ENCODE data around the gene MED13L.
"Not testable (repeated sequence)": the region's sequence is repeated elsewhere in the genome, so short reads cannot be mapped to it uniquely, and the experiment has no call there.

MED13L gene

DNA sequence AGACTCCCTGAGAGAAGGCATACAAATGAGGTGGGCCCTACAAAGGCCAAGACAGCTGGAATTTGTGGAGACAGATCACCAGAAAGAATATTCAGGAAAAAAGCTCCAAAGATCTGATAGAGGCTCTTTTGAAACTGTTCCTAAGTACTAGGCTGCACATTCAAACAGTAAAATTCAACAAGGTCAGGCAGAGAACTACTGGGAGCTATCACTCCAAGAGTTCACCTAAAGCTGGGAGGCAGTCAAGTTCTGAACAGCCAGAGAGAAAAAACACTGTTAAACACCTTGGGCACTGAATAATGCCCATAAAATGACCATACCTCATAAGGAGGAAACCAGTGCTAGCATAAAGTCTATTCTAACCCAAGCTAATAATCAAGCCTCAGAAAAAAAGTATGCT lies 28.6 kb downstream of the MED13L start:
- in situ Hi-C loops (cut with MboI; ENCODE audit: low sequenced_read_pairs), result no loop called here

DNA sequence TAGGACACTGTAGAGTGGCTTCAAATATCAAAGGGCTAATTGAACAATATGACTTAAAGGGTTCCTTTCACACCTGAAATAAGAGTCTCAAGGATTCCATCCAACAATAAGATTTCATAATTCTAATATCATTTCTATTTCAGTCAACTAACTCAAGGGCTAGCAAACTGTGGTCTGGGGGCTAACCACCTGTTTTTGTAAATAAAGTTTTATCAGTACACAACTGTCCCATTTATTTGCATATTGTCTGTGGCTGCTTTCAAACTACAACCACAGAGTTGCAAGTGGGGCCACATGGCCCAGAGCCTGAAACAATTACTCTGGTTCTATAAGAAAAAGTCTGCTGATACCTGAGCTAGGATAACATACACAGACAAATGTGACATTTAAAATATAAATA lies 29.1 kb downstream of the MED13L start:
- in situ Hi-C loops (cut with MboI; ENCODE audit: low sequenced_read_pairs), result no loop called here

DNA sequence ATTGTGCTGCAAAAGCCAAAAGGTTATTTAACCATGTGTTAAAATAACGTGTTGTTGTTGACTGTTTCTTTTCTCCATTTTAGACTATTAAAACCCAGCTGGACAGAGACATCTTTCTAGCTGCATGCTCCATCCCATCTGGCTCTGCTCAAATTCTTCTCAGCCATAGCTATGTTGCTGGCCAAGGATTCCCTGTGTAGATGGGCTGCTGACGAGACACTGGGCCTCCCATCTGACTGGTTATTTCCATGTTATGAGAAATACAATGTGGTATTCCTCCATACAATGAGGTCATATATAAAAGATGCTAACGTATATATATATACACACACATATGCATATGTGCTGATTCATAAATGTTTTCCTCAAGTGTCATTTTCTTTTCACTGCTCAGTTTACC lies 30.1 kb downstream of the MED13L start:
- in situ Hi-C loops (cut with MboI; ENCODE audit: low sequenced_read_pairs), result no loop called here

DNA sequence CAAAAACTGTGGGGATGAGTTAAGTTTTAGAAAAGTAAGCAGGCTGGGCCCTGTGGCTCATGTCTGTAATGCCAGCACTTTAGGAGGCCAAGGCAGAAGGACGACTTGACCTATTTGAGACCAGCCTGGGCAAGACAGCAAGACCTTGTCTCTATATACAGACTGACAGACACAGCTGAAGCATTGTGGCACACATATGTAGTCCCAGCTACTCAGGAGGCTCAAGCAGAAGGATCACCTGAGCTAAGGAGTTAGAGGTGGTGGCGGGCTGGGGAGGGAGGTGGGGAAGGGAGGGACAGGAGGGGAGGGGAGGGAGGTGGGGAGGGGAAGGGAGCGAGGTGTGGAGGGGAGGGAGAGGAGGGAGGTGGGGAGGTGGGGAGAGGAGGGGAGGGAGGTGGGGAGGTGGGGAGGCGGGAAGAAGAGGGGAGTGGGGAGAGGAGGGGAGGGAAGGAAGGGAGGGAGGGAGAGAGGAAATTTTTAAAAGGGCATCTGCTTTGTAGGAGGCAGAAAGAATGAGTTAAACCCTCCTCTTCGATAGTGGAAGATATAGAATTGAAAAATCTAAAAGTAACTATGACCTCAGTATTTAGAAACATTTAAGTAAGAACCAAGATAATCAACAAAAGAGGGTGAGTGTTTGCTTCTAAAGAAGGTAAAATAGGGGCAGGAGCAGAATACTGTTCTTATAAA lies 30.9 kb downstream of the MED13L start:
- in situ Hi-C loops (cut with MboI; ENCODE audit: low sequenced_read_pairs), result no loop called here

DNA sequence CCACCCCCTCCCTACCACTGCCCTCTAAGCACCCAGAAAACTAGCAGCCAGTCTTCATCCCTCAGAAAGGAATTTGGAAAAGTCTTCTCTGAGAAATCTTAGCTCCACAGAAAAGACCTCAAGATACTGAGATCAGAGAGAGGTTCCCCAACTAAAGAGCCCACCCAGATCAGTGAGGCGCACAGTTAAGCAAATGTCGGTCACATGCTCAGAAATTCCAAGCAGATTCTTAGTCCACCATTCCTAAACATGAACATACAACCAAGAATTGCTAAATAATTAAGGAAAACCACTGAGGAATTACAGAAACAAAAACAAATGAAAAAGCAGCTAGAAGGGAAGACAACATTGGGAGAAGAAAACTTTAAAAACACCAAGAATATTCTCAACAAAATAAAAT lies 32.3 kb downstream of the MED13L start:
- in situ Hi-C loops (cut with MboI; ENCODE audit: low sequenced_read_pairs), result no loop called here

DNA sequence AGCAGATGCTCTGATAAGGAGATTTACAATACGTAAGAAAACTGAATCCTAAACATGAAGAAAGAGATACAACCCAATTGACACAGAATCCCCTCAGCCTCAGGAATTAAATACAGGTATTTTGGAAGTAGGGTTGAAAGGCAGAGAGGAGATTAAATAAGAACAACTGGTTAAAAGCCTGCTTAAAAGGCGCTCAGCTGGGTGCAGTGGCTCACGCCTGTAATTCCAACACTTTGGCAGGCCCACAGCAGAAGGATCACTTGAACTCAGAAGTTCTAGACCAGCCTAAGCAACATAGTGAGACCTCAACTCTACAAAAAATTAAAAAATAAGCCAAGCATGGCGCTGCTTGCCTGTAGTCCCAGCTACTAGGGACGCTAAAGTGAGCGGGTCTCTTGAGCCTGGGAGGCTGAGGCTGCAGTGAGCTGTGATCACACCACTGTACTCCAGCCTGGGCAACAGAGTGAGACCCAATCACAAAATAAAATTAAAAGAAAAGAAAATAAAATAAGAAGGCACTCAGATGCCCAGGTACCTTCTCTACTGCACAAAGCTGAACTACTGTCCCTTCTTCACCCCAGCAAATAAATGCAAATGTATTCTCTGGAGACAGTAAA lies 32.9 kb downstream of the MED13L start:
- in situ Hi-C loops (cut with MboI; ENCODE audit: low sequenced_read_pairs), result no loop called here

DNA sequence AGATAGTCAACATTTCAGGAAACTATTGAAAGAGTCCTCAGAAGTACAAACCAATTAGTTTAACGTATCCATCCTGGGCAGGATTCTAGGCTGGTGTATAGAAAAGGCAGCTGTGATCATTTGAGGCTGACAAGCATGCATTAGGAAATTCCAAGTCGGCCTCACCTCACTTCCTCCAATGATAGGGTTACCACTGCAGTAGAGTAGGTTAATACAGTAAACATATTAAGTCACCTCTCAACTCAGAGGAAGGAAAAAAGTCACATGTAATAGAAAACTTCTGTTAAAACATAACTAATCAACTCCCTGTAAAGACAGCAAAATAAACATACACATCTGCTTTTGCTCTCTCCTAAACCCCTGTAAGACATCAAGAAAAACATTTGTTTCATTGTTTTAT lies 33.5 kb downstream of the MED13L start:
- in situ Hi-C loops (cut with MboI; ENCODE audit: low sequenced_read_pairs), result no loop called here

DNA sequence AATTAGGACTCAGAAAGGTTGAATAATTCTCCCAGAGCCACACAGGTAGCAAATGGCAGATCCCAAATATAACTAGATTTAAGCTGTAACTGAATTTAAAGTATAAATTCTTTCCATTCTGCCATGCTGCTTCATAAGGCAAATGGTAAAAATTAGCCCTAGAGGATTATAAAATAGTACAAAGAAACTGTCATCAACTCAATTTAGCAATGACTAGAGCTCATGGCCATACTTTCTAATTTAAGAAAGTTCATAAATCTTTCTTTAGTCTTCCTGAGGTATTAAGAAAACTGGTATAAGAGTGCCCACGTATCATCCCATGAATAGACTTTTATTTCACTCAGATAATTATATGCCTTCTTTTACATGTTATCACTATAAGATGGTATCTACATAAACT lies 34.8 kb downstream of the MED13L start:
- in situ Hi-C loops (cut with MboI; ENCODE audit: low sequenced_read_pairs), result no loop called here

DNA sequence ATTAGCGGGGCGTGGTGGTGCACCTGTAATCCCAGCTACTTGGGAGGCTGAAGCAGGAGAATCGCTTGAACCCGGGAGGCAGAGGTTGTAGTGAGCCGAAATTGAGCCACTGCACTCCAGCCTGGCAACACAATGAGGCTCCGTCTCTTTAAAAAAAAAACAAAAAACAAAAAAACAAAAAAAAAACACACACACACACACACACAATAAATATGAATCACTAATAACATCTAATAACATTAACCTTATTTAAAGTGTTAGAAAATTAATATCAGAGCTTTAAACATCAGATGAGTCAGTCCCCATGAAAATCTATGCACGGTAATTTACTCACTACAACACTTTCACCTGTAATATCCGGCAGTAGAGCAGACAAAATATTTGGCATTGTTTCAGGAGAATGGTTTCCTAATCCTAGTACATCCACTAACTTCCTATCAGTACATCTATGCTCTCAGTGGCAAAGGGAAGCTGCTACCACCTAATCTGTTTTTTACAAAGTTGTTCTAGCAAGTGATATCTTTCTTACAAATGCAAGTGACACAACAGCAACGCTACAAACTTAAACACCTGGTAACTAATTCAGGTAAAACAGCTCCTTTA lies 36.2 kb downstream of the MED13L start:
- in situ Hi-C loops (cut with MboI; ENCODE audit: low sequenced_read_pairs), result no loop called here

DNA sequence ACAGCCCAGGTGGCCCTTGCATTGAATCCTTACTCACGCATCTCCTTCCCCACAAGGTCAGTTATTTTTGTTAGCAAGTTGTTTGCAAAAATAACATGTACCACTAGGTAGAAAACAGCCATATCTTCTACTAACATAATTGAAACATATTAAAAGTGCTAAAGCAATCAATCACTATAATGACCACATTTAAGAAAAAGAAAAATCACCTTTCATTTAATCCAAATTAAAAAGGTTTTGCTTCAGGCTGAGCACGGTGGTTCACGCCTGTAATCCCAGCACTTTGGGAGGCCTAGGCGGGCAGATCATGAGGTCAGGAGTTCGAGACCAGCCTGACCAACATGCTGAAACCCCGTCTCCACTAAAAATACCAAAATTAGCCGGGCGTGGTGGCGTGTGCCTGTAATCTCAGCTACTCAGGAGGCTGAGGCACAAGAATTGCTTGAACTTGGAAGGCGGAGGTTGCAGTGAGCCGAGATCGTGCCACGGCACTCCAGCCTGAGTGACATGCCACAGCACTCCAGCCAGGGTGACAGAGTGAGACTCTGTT lies 38.8 kb downstream of the MED13L start:
- in situ Hi-C loops (cut with MboI; ENCODE audit: low sequenced_read_pairs), result not testable (repeated sequence)

DNA sequence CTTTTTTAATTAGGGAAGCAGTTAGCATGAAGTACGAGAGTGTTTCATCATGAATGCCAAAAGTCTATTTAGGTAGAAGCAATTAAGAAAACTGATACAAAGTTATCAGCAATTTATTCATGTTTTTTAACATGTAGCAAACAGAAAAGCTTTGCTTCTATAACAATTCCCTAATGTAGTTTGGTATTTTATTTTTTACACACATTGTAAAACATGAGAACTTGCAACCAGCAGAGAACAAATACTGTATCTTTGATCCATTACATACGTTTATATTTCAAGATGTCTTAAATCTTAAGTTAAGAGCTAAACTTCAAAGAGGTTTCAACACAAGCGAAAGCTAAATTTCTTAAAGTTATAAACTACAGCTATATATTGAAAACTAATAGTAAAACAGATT lies 39.3 kb downstream of the MED13L start:
- in situ Hi-C loops (cut with MboI; ENCODE audit: low sequenced_read_pairs), result no loop called here

DNA sequence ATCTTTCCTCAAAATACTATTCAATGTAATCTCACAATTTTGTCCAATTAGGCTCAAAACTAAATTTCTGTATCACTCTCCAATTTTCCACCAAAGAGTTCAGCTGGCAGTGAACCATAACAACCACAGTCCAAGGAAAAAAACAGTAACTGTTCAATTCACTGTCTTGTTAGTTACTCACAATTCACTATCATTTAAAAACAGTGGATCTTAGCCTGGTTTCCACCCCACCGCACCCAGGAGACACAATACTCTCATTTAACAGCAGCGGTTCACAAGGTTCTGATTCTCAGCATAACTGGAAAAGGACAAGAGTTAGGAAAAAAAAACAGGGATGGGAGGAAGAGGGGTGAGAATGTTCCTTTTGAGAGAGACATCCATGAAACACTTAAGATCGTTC lies 40.5 kb downstream of the MED13L start:
- in situ Hi-C loops (cut with MboI; ENCODE audit: low sequenced_read_pairs), result no loop called here

DNA sequence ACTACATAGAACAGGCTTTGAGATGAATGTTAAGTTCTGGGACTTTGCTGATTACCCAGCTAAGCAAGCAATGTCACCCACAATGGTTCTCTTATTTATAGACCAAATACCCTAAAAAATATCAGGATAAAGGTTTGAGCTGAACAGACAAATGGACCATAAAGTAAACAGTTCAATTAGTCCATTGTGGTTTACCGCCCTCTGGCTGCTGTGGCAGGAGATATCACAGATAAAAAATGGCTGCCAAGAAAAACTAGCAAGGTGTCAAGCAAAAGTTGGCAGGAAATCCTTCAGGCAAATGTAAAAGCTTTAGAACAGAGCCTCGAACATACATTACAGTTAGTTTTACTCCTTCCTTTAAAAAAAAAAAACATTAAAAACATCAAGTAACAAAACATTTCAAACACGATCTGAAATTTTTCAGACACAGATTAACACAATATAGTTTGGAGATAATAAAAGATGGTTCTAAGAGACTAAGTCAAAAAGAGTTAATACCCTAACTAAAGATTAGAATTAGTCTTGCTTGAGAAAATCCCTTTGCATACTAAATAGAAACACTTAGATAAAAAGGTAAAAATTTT lies 41.3 kb downstream of the MED13L start:
- in situ Hi-C loops (cut with MboI; ENCODE audit: low sequenced_read_pairs), result no loop called here

DNA sequence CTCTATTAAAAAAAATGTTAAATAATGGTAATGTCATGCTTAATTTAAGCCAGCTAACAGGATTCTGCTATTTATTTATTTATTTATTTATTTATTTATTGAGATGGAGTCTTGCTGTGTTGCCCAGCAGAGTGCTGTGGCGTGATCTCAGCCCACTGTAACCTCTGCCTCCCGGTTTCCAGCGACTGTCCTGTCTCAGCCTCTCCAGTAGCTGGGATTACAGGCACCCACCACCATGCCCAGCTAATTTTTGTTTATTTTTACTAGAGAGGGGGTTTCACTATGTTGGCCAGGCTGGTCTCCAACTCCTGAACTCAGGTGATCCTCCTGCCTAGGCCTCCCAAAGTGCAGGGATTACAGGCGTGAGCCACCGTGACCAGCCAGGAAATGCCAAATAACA lies 43.3 kb downstream of the MED13L start:
- in situ Hi-C loops (cut with MboI; ENCODE audit: low sequenced_read_pairs), result not testable (repeated sequence)

DNA sequence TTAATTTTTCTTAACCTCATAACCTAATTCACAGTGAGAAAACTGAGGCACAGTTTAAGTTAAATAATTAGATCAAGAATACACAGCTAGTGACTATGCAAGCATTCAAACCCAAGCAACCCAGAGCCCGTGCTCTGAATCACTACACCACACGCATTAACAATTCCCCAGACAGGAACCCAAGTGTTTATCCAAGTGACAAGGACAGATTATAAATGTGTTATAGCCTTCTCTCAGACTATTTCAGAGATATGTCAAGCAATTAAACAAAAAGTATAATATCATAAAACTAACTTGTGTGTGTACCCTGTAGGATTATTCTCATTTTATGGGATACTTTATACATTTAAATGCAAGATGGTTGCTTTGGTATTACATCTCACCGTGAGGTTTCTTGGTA lies 43.8 kb downstream of the MED13L start:
- in situ Hi-C loops (cut with MboI; ENCODE audit: low sequenced_read_pairs), result no loop called here

DNA sequence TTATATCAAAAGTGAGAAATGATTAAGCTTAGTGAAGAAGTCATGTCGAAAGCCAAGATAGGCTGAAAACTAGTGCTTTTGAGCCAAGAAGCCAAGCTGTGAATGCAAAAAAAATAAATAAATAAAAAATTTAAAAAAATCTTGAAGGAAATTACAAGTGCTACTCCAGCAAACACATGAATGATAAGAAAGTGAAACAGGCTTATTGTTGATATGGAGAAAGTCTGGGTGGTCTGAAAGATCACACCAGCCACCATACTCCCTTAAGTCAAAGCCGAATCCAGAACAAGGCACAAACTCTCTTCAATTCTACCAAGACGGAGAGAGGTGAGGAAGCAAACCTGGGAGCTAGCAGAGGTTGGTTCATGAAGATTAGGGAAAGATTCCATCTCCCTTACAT lies 49.7 kb downstream of the MED13L start:
- in situ Hi-C loops (cut with MboI; ENCODE audit: low sequenced_read_pairs), result no loop called here

DNA sequence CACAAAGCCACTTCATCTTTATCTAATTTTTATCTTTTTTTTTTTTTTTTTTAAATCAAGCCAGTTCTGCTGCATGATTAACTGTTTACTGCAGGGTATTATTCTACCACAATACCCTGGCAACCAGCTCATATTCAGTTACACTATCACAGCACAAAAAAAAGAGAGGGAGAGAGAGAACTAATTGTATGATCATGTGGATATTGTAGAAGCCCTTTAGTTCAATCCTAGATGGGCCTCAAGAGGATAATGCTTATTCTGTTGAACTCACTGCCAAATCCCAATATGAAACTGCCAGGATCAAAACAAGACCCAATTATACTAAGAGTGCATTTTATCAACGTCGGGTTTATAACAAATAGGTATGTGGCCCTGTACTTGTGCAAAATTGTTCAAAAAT lies 51.5 kb downstream of the MED13L start:
- in situ Hi-C loops (cut with MboI; ENCODE audit: low sequenced_read_pairs), result no loop called here

DNA sequence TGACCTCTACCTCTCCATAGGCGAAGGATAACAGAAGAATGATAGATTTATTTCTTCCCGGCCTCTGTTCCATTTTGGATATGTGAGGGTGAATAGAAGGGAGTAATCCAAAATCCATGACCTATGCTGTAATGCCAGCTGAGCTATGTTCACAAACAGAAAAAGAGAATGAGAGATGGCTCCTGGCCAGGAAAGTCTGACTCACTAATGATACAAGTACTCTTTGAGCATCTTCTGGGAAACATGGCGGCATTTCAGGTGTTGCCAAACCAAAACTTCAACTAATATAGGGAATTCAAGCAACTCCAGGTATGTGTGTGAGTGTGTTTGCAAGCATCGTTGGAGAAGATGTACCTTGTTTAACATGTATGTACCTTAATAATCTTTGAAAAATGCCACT lies 55.1 kb downstream of the MED13L start:
- in situ Hi-C loops (cut with MboI; ENCODE audit: low sequenced_read_pairs), result no loop called here

DNA sequence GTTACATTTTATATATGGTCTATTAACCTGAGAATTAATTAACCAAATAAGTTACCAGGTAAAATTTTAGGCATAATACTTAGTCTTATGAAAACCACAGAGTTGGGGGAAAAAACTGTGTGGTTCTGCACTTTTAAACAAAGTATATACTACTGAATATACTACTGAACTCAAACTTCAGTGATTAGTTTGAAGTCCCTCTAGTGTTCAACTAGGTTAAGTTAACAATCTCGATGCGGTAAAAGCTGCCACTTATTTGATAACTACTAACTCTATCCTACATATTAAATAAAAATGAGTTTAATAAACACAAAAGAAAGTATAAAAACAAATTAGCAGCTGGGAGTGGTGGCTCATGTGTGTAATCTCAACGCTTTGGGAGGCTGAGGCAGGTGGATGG lies 56.7 kb downstream of the MED13L start:
- in situ Hi-C loops (cut with MboI; ENCODE audit: low sequenced_read_pairs), result no loop called here

DNA sequence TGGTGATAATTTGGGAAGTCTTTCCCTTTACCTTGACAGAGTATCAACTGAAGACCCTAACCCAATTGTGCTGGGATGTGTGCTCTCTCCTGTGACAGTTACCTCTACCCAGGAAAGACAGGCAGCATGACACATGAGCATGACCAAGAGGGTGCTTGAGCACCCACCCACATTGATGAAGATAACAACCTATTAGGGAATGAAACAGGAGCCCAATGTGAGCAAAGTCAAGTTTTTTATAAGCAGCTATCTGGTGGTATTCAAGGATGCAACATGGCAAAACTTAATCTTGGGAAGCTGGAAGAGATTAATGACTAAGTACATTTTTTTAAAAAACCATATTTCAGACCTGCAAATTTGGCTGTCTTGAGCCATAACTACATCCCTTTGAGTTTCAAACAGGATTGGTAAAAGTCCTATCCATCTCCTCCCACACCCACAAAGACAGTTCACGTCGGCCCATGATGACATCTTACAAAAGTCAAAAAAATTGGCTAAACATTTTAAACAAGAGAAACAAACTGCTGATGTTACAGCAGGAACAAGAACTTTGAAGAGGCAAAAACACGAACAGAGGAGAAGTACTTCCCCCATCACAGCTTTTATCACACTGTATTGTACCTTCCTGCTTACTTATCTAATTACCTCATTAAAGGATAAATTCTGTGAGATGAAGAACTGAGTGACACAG lies 60.3 kb downstream of the MED13L start:
- in situ Hi-C loops (cut with MboI; ENCODE audit: low sequenced_read_pairs), result no loop called here

DNA sequence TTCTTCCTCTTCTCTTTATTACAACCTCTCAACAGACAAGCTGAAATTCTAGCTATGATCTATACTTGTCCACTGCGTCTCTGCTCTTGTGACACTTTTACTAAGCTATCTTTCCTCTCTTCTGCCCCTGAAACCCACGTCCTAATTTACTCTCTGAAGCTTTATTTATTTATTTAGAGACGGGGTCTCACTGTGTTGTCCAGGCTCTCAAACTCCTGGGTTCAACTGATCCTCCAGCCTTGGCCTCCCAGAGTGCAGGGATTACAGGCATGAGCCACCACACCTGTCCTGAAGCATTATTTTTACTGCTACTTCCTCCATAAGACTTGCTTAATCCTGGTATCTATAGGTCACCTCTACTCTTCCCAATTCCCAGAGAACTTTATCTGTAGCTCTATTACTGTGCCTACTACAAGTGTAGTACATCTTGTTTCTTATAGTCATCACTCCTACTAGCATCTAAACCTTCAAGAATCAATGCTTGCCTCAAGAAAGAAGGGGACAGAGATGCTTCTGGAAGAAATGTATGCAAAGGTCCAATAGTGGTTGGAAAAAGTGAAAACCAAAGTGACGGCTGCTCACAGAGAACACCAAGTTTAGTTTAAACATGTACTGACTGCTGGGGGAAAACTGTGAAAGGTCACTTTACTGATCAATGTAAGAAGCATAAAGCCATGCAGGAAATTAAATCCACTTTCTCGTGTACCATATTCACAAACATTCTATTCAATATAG lies 61.3 kb downstream of the MED13L start:
- in situ Hi-C loops (cut with MboI; ENCODE audit: low sequenced_read_pairs), result no loop called here

Measured in HL-60/S4 treated with retinoic acid at 250 ng/mL for 4 days and 3 days (cell line).